T-cell (primary cell): ENCODE results near the gene SHROOM3. TPM values are rescaled to one million over a fixed set of nuclear protein-coding genes. Genes with fewer than 3 reads are reported as not detected.

Experiments used
- ATAC-seq, 4 experiments: fragments of 200-7000 bp in 3 of 4; fragments of 150-1000 bp in 1 of 4; cut with Tn5 transposase; replicated peaks in 1 of 4; 1 replicate in 3 of 4; 2 replicates in 1 of 4; pipeline ENCODE4 v1.10.0; 2021; ENCODE audit warnings: moderate library complexity in 3 of 4, mild to moderate bottlenecking in 2 of 4, moderate number of reproducible peaks in 1 of 4
- CTCF ChIA-PET, 2 donors: fragments of 300-600 bp; sonication (Branson Sonifier 250); formaldehyde crosslinking; loops; one replicate each; lab custom pipeline; 2022; ENCODE audit warnings: antibody characterized with exemption in 2 of 2; lab: Charles Lee
- POLR2A ChIA-PET, 2 donors: fragments of 300-600 bp; sonication (Branson Sonifier 250); formaldehyde crosslinking; loops; one replicate each; lab custom pipeline; 2022; ENCODE audit warnings: antibody characterized with exemption in 2 of 2; lab: Charles Lee
- DNase-seq, 35 experiments: peaks; one replicate each; pipeline versions ENCODE4 v3.0.0 to v3.0.0-alpha.2; 2013 to 2023
- H3K27ac ChIP-seq: one replicate; pipeline ENCODE4 v1.5.1; 2013; ENCODE audit warnings: low read length
- H3K27me3 ChIP-seq, 2 experiments: replicated peaks in 1 of 2; 1 replicate in 1 of 2; 2 replicates in 1 of 2; pipeline versions ENCODE4 v1.6.1 to v1.7.0; 2013; ENCODE audit warnings: low read length in 1 of 2, mixed read lengths in 1 of 2; ENCODE audit not compliant: control insufficient read depth in 2 of 2, insufficient read depth in 2 of 2; ENCODE audit errors: extremely low read depth in 1 of 2
- H3K36me3 ChIP-seq, 2 donors: 1 replicate in 1 of 2; 2 replicates in 1 of 2; pipeline versions ENCODE4 v1.6.1 to v1.7.0; 2013; ENCODE audit warnings: low read length in 1 of 2; ENCODE audit not compliant: control insufficient read depth in 2 of 2, insufficient read depth in 1 of 2; ENCODE audit errors: extremely low read depth in 1 of 2
- H3K4me1 ChIP-seq, 2 experiments: 1 replicate in 1 of 2; 2 replicates in 1 of 2; pipeline versions ENCODE4 v1.6.1 to v1.7.0; 2013; ENCODE audit warnings: low read length in 2 of 2, mixed read lengths in 1 of 2; ENCODE audit not compliant: insufficient read depth in 2 of 2, control insufficient read depth in 1 of 2; ENCODE audit errors: extremely low read depth in 1 of 2
- H3K4me3 ChIP-seq, 2 donors: 1 replicate in 1 of 2; 2 replicates in 1 of 2; pipeline versions ENCODE4 v1.5.1 to v1.7.0; 2013; ENCODE audit warnings: mild to moderate bottlenecking in 2 of 2, low read length in 1 of 2, moderate library complexity in 1 of 2; ENCODE audit not compliant: control insufficient read depth in 1 of 2; ENCODE audit errors: extremely low read depth in 1 of 2
- H3K9me3 ChIP-seq: 2 replicates; pipeline ENCODE4 v1.7.0; 2013
- H3K27ac Mint-ChIP-seq, 2 donors: one replicate each; pipeline ENCODE4 v1.8.0; 2020 to 2021; ENCODE audit warnings: mild to moderate bottlenecking in 2 of 2, mixed read lengths in 2 of 2
- H3K27me3 Mint-ChIP-seq, 2 donors: one replicate each; pipeline ENCODE4 v1.8.0; 2021 to 2022; ENCODE audit warnings: mixed read lengths in 2 of 2
- H3K36me3 Mint-ChIP-seq: one replicate; pipeline ENCODE4 v1.8.0; 2021; ENCODE audit warnings: mixed read lengths
- H3K4me1 Mint-ChIP-seq, 3 donors: one replicate each; pipeline ENCODE4 v1.8.0; 2020 to 2022; ENCODE audit warnings: mixed read lengths in 3 of 3, mild to moderate bottlenecking in 1 of 3
- H3K4me3 Mint-ChIP-seq, 3 donors: one replicate each; pipeline ENCODE4 v1.8.0; 2020 to 2022; ENCODE audit warnings: mild to moderate bottlenecking in 3 of 3, mixed read lengths in 3 of 3, moderate library complexity in 3 of 3
- H3K9me3 Mint-ChIP-seq, 3 donors: one replicate each; pipeline ENCODE4 v1.8.0; 2020 to 2022; ENCODE audit warnings: mixed read lengths in 3 of 3
- WGBS: methylation state at CpG from one replicate; pipeline ENCODE4 v1.1.5; 2013; ENCODE audit warnings: missing lambda C conversion rate; ENCODE audit not compliant: insufficient coverage; 5-methylcytosine and 5-hydroxymethylcytosine counted together
- total RNA-seq, 35 experiments: library from RNA in 6 of 35; stranded (reverse) in 6 of 35; fragments of 120-200 nt in 1 of 35; gene quantifications; one replicate each; pipeline versions ENCODE4 v1.2.1 to v1.2.4 and lab custom pipeline; 2013 to 2026

The SHROOM3 gene
- total RNA-seq, 5 donors from 2014 or later (not counting 1 experiment from before 2014, with no cell fraction given): 0.22 to 1.1 (median 0.33) TPM; not detected in 2

DNA sequence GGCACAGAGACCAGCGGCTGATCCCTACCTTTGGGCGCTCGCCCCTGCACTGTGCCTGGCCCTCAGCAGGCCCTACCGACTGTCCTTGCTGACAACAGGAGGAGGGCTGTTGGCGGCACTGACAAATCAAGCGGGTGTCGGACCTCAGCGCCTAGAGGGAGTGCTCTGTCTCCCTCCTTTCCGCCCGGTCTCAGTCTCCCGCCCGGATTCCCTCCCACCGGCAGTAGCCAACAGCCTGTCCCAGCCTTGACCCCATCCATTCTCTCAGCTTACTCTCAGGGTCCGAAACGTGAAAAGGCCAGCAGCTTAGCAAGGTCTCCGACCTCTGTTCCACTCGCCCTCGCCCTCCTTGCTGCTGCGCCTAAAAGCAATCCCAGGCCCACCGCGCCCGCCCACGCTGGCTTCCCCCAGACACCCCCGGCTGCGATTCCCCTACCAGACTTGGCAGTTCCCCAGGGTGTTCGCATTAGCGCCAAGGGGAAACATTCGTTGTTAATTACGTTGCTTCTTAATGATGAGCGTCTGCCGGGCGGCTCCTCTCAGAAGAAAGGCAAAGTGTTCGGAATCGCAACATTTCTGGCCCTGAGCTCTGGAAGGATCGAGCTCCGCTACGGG lies 366.7 kb downstream of the SHROOM3 start:
- peaks cover 0 to 13% of the 10 kb centered on the region in 2 experiments for H3K27me3 ChIP-seq
- no peaks in the 10 kb centered on the region for H3K9me3 ChIP-seq
- ChIA-PET POLR2A (no interaction called here), CTCF (no interaction called here)
- Mint-ChIP-seq H3K36me3 (no peaks in the 10 kb centered on the region), H3K4me3 (no peak overlapping the region), H3K4me1 (no peaks in the 10 kb centered on the region), H3K9me3 (peaks cover 0 to 5% (median 3%) of the 10 kb centered on the region in 3 donors), H3K27me3 (peaks cover 4 to 19% of the 10 kb centered on the region in 2 donors), H3K27ac (no peak overlapping the region)
- DNase-seq (no peak), ATAC-seq (no peak)
- no peak overlapping the region for H3K27ac ChIP-seq
- WGBS: 80% methylated on average over 30 of the region's 37 CpGs
- H3K4me1 ChIP-seq: no peaks in the 10 kb centered on the region
- H3K4me3 ChIP-seq: no peak overlapping the region
- H3K36me3 ChIP-seq: no peaks in the 10 kb centered on the region

- Mint-ChIP-seq H3K9me3 (peaks cover 0 to 10% (median 3%) of the 10 kb centered on the region in 3 donors), H3K27me3 (peaks cover 4 to 21% of the 10 kb centered on the region in 2 donors), H3K4me1 (no peaks in the 10 kb centered on the region), H3K27ac (no peak overlapping the region), H3K36me3 (no peaks in the 10 kb centered on the region), H3K4me3 (no peak overlapping the region)
- H3K27ac ChIP-seq: no peak overlapping the region
- WGBS: 84% methylated on average over 12 of the region's 20 CpGs
- H3K36me3 ChIP-seq: no peaks in the 10 kb centered on the region
- ATAC-seq (no peak), DNase-seq (no peak)
- POLR2A ChIA-PET: no interaction called here
- H3K9me3 ChIP-seq: no peaks in the 10 kb centered on the region
- no peak overlapping the region for H3K4me3 ChIP-seq
- H3K4me1 ChIP-seq: no peaks in the 10 kb centered on the region
- peaks cover 0 to 13% of the 10 kb centered on the region in 2 experiments for H3K27me3 ChIP-seq
- CTCF ChIA-PET: no interaction called here
Measured at GRCh38 chr4:76802236-76803021, 367.4 kb downstream of the SHROOM3 start.

- DNase-seq (no peak), ATAC-seq (no peak)
- CTCF ChIA-PET: interaction anchor here in 1 of 2 donors (0.6 kb wide), 1 partner anchor 425 kb away, joined by 4 read pairs; no protein-coding TSS in a partner anchor
- peaks cover 8 to 20% (median 12%) of the 10 kb centered on the region in 3 donors for H3K9me3 Mint-ChIP-seq
- peaks cover 0 to 13% of the 10 kb centered on the region in 2 experiments for H3K27me3 ChIP-seq
- no peaks in the 10 kb centered on the region for H3K4me1 ChIP-seq
- H3K4me1 Mint-ChIP-seq: no peaks in the 10 kb centered on the region
- POLR2A ChIA-PET: no interaction called here
- WGBS: 81% methylated on average over 3 of the region's 5 CpGs
- no peak overlapping the region for H3K4me3 ChIP-seq
- no peak overlapping the region for H3K4me3 Mint-ChIP-seq
- no peak overlapping the region for H3K27ac ChIP-seq
- H3K36me3 Mint-ChIP-seq: no peaks in the 10 kb centered on the region
- H3K27ac Mint-ChIP-seq: no peak overlapping the region
- peaks cover 5 to 21% of the 10 kb centered on the region in 2 donors for H3K27me3 Mint-ChIP-seq
- no peaks in the 10 kb centered on the region for H3K36me3 ChIP-seq
- no peaks in the 10 kb centered on the region for H3K9me3 ChIP-seq
Measured at GRCh38 chr4:76803522-76803921, 368.5 kb downstream of the SHROOM3 start.

GRCh38 chr4:76804096-76804495 lies 369.1 kb downstream of the SHROOM3 start:
- H3K4me1 Mint-ChIP-seq: no peaks in the 10 kb centered on the region
- Histone ChIP-seq H3K36me3 (no peaks in the 10 kb centered on the region), H3K27me3 (peaks cover 0 to 13% of the 10 kb centered on the region in 2 experiments), H3K9me3 (no peaks in the 10 kb centered on the region), H3K4me1 (no peaks in the 10 kb centered on the region), H3K27ac (no peak overlapping the region), H3K4me3 (no peak overlapping the region)
- no peak overlapping the region for H3K4me3 Mint-ChIP-seq
- peaks cover 12 to 25% (median 16%) of the 10 kb centered on the region in 3 donors for H3K9me3 Mint-ChIP-seq
- H3K27me3 Mint-ChIP-seq: peaks cover 5 to 20% of the 10 kb centered on the region in 2 donors
- DNase-seq (no peak), ATAC-seq (no peak)
- WGBS: 74% methylated on average over 3 of the region's 5 CpGs
- H3K27ac Mint-ChIP-seq: no peak overlapping the region
- ChIA-PET CTCF (interaction anchor here in 1 of 2 donors (0.6 kb wide), 1 partner anchor 426 kb away, joined by 4 read pairs; no protein-coding TSS in a partner anchor), POLR2A (interaction anchor here in 1 of 2 donors (0.6 kb wide), 1 partner anchor 10 kb away, joined by 3 read pairs; no protein-coding TSS in a partner anchor)
- H3K36me3 Mint-ChIP-seq: no peaks in the 10 kb centered on the region

GRCh38 chr4:76806346-76806745 lies 371.3 kb downstream of the SHROOM3 start:
- ChIA-PET POLR2A (interaction anchor here in 1 of 2 donors (0.6 kb wide), 1 partner anchor 42 kb away, joined by 5 read pairs; no protein-coding TSS in a partner anchor), CTCF (interaction anchor here (0.5 to 0.6 kb wide), 2 partner anchors 17 to 288 kb away, joined by 4 to 6 read pairs; no protein-coding TSS in a partner anchor)
- H3K4me3 Mint-ChIP-seq: no peak overlapping the region
- peaks cover 4 to 20% of the 10 kb centered on the region in 2 donors for H3K27me3 Mint-ChIP-seq
- H3K9me3 Mint-ChIP-seq: peaks cover 12 to 25% (median 16%) of the 10 kb centered on the region in 3 donors
- H3K36me3 Mint-ChIP-seq: no peaks in the 10 kb centered on the region
- ATAC-seq (no peak), DNase-seq (no peak)
- H3K27me3 ChIP-seq: peaks cover 0 to 13% of the 10 kb centered on the region in 2 experiments
- H3K27ac ChIP-seq: no peak overlapping the region
- no peak overlapping the region for H3K27ac Mint-ChIP-seq
- no peaks in the 10 kb centered on the region for H3K4me1 Mint-ChIP-seq
- no peaks in the 10 kb centered on the region for H3K4me1 ChIP-seq
- no peaks in the 10 kb centered on the region for H3K9me3 ChIP-seq
- no peak overlapping the region for H3K4me3 ChIP-seq
- 83% methylated on average over 2 of the region's 3 CpGs for WGBS
- H3K36me3 ChIP-seq: no peaks in the 10 kb centered on the region

- H3K9me3 Mint-ChIP-seq: peaks cover 12 to 25% (median 16%) of the 10 kb centered on the region in 3 donors
- WGBS: 100% methylated on average over 1 of the region's 1 CpG
- H3K27me3 Mint-ChIP-seq: peaks cover 5 to 16% of the 10 kb centered on the region in 2 donors
- ChIA-PET POLR2A (interaction anchor here in 1 of 2 donors (0.6 kb wide), 1 partner anchor 42 kb away, joined by 5 read pairs; no protein-coding TSS in a partner anchor), CTCF (interaction anchor here (0.5 to 0.6 kb wide), 2 partner anchors 17 to 288 kb away, joined by 4 to 6 read pairs; no protein-coding TSS in a partner anchor)
- DNase-seq (no peak), ATAC-seq (no peak)
- no peak overlapping the region for H3K27ac Mint-ChIP-seq
- Histone ChIP-seq H3K27ac (no peak overlapping the region), H3K9me3 (no peaks in the 10 kb centered on the region), H3K27me3 (peaks cover 0 to 13% of the 10 kb centered on the region in 2 experiments), H3K4me1 (no peaks in the 10 kb centered on the region), H3K4me3 (no peak overlapping the region), H3K36me3 (no peaks in the 10 kb centered on the region)
- H3K4me3 Mint-ChIP-seq: no peak overlapping the region
- no peaks in the 10 kb centered on the region for H3K4me1 Mint-ChIP-seq
- no peaks in the 10 kb centered on the region for H3K36me3 Mint-ChIP-seq
Measured at GRCh38 chr4:76806757-76807156, 371.7 kb downstream of the SHROOM3 start.
